Measurements from ENCODE around the gene LDHAL6B.

The LDHAL6B gene

DNA sequence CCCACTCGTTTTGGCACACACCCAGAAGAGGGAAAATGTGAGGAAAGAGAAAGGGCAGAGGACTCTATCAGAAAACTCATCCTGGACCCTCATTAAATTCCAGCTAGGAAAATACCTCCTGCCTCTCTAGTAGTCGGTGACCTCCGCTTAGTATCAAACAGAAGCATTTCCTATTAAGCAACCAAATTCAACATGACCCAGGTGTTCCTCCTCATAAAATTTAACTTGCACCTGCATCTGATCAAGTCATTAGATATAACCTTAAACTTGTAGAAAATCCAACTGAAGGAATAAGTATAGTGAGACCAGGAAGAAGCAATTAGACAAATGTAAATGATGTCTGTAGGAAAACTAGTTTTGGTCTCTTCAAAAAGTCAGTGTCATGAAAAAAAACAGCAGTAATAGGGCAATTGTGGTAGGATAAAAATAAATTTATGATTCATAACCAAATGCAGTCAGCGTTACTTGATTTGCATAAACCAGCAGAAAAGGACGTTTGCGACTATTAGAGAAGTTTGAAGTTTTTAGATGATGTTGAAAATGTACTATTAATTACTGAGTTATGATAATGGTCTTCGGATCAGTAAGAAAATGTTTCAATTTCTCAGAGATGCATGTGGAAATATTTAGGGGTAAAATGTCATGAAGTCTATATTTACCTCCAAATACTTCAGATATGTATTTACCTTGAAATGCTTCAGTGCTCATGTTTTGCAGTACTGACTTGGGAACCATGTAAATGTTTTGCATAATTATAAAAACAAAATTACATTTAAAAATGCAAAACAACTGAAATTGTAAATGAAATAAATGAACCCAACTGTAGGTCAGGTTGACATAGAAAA, 44.6 kb downstream of the LDHAL6B start:
- peak; percentile 64 for DNase-seq (ENCODE audit: low spot score)

DNA sequence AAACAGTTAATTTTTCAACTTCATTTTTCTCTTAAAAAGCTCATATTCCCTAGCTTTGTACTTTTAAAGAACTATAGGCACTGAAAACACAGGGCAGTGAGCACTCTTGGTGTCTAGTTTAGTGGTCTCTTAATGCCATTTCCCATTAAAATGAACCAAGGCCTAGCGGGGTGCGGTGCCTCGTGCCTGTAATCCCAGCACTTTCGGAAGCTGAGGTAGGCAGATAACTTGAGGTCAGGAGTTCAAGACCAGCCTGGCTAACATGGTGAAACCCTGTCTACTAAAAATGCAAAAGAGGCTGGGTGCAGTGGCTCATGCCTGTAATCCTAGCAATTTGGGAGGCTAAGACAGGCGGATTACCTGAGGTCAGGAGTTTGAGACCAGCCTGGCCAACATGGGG, 45.5 kb downstream of the LDHAL6B start:
- no peak for DNase-seq (ENCODE audit: low spot score)

DNA sequence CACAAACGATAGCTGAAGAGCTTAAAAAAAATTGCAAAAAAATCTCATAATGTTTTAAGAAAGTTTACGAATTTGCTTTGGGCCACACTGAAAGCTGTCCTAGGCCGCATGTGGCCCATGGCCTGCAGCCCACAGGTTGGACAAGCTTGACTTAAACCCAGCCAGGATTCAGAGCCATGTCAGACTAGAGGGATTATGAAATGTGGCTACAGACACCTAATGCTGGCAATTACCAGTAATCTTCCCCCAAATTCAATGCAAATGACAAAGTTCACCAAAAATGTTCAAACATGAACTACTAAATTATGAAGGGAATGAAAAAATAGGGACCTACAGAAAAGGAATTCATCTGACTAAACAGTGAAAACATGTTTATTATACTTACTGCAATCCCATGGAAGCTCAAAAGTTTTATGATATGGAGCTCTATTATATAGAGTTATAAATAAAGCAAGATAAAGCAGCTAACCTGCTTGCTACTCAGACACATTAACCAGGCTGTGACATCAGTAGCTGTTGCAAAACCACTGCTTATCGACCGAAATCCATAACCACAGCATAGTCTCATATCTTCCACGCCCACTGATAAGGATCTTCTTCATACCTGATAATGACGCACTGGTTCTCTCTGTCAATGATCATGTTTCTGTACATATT, 49.2 kb downstream of the LDHAL6B start:
- DNase-seq (ENCODE audit: low spot score), result no peak

DNA sequence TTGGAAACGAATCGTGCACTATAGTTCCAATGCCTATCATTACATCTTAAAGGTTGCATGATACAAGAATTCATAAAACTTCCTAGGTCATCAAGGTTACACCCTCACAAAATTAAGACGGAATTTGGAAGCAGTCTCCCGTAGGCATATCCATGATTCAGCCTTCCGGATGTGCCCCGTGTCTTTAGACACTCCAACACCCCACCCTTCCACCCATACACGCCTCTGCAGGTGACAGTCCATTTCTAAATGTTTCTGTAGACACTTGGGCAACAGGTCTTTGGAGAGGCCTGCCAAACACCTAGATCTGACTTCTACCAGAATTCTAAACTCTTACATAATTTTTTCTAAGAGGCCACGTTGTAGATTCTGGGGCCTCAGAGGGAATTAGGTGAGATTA, 49.8 kb downstream of the LDHAL6B start:
- no peak for DNase-seq (ENCODE audit: low spot score)

- no peak for DNase-seq (ENCODE audit: low spot score)
These were observed 50.5 kb downstream of the LDHAL6B start for GRCh38 chr15:59257140-59257539.

Data from germinal center (tissue), 1 donor.